Neural cell (in vitro differentiated cells): ENCODE measurements around the gene CBY1. TPM values are rescaled to one million over a fixed set of nuclear protein-coding genes. Genes with fewer than 3 reads are reported as not detected.

Source experiments
- H2AFZ ChIP-seq: fragments of 200-600, 300-800 bp; sonication (generic), shearing (Covaris generic); 2 replicates; pipeline ENCODE4 v1.6.0; 2014; ENCODE audit warnings: low read depth, mild to moderate bottlenecking, antibody characterized with exemption, low read length, moderate library complexity
- H3F3A ChIP-seq: fragments of 200-600 bp; shearing (Covaris generic); 2 replicates; pipeline ENCODE4 v1.6.1; 2016; ENCODE audit warnings: mild to moderate bottlenecking, moderate library complexity, mixed read lengths, antibody characterized with exemption, low read length; ENCODE audit not compliant: insufficient read depth, poor library complexity, severe bottlenecking
- H3K27ac ChIP-seq: fragments of 200-600, 300-800 bp; sonication (generic), shearing (Covaris generic); 2 replicates; pipeline ENCODE4 v1.5.1; 2014; ENCODE audit warnings: mild to moderate bottlenecking, low read length, moderate library complexity
- H3K27me3 ChIP-seq: fragments of 300-800, 200-600 bp; sonication (generic), shearing (Covaris generic); 2 replicates; pipeline ENCODE4 v1.6.0; 2014; ENCODE audit warnings: mild to moderate bottlenecking, low read depth, low read length, moderate library complexity; ENCODE audit not compliant: insufficient read depth
- H3K36me3 ChIP-seq: fragments of 300-800, 200-600 bp; sonication (generic), shearing (Covaris generic); 2 replicates; pipeline ENCODE4 v1.5.1; 2014; ENCODE audit warnings: mild to moderate bottlenecking, antibody characterized with exemption, low read length, moderate library complexity; ENCODE audit not compliant: insufficient read depth
- H3K4me2 ChIP-seq: fragments of 300-800, 200-600 bp; sonication (generic), shearing (Covaris generic); 2 replicates; pipeline ENCODE4 v1.6.0; 2014; ENCODE audit warnings: mild to moderate bottlenecking, low read length
- H3K4me3 ChIP-seq: fragments of 300-800, 200-600 bp; sonication (generic), shearing (Covaris generic); 2 replicates; pipeline ENCODE4 v1.5.1; 2014; ENCODE audit warnings: mild to moderate bottlenecking, low read length, moderate library complexity
- H3K79me2 ChIP-seq: fragments of 200-600 bp; shearing (Covaris generic); replicated peaks from 2 replicates; pipeline ENCODE4 v1.6.0; 2014; ENCODE audit warnings: mild to moderate bottlenecking, low read length, moderate library complexity; ENCODE audit not compliant: insufficient read depth
- H3K9ac ChIP-seq: fragments of 300-800, 200-600 bp; sonication (generic), shearing (Covaris generic); 2 replicates; pipeline ENCODE4 v1.6.1; 2016; ENCODE audit warnings: mild to moderate bottlenecking, low read length, mixed read lengths
- H3K9me2 ChIP-seq: fragments of 200-600 bp; shearing (Covaris generic); 2 replicates; pipeline ENCODE4 v1.6.1; 2016; ENCODE audit warnings: mild to moderate bottlenecking, low read length, mixed read lengths; ENCODE audit not compliant: insufficient read depth
- H3K9me3 ChIP-seq: fragments of 200-600, 300-800 bp; sonication (generic), shearing (Covaris generic); 2 replicates; pipeline ENCODE4 v1.6.1; 2016; ENCODE audit warnings: mild to moderate bottlenecking, mixed run types, low read length, moderate library complexity, mixed read lengths
- H4K20me1 ChIP-seq: fragments of 200-600 bp; shearing (Covaris generic); 2 replicates; pipeline ENCODE4 v1.6.1; 2016; ENCODE audit warnings: mild to moderate bottlenecking, mixed run types; ENCODE audit not compliant: insufficient read depth
- EP300 ChIP-seq: fragments of 450-650 bp; conservative IDR thresholded peaks from 2 replicates; pipeline ENCODE4 v1.6.1; 2014; ENCODE audit warnings: antibody characterized with exemption, mild to moderate bottlenecking, moderate library complexity; ENCODE audit not compliant: poor library complexity, severe bottlenecking
- EZH2 ChIP-seq: fragments of 200-600, 300-800 bp; shearing (Covaris generic), sonication (generic); IDR thresholded peaks from 2 replicates; pipeline ENCODE4 v1.6.1; 2014; ENCODE audit warnings: antibody characterized with exemption, low read length, borderline replicate concordance, mild to moderate bottlenecking; ENCODE audit not compliant: insufficient read depth, poor library complexity, severe bottlenecking
- MXI1 ChIP-seq: fragments of 450-650 bp; conservative IDR thresholded peaks from 2 replicates; pipeline ENCODE4 v1.6.1; 2014; ENCODE audit warnings: antibody characterized with exemption, mild to moderate bottlenecking; ENCODE audit not compliant: poor library complexity, severe bottlenecking
- POLR2AphosphoS5 ChIP-seq: IDR thresholded peaks from 2 replicates; pipeline ENCODE4 v1.6.1; 2012
- RAD21 ChIP-seq: fragments of 450-650 bp; conservative IDR thresholded peaks from 2 replicates; pipeline ENCODE4 v1.6.1; 2014; ENCODE audit warnings: antibody characterized with exemption, mild to moderate bottlenecking, moderate library complexity
- REST ChIP-seq: IDR thresholded peaks from 2 replicates; pipeline ENCODE4 v1.6.1; 2012; ENCODE audit warnings: borderline replicate concordance
- SMC3 ChIP-seq: fragments of 450-650 bp; conservative IDR thresholded peaks from 2 replicates; pipeline ENCODE4 v1.6.1; 2014; ENCODE audit warnings: antibody characterized with exemption, mild to moderate bottlenecking, moderate library complexity; ENCODE audit not compliant: poor library complexity
- TAF1 ChIP-seq: IDR thresholded peaks from 2 replicates; pipeline ENCODE4 v1.6.1; 2012; ENCODE audit warnings: low read depth
- polyA plus RNA-seq: library from polyadenylated mRNA; depleted of rRNA; stranded (reverse); fragments of >200 nt; gene quantifications from 2 replicates; pipeline ENCODE4 v1.2.3, GENCODE V29; 2014
- TF ChIP-seq, protein P1 (sequence below): fragments of 450-650 bp; IDR thresholded peaks from 2 replicates; pipeline ENCODE4 v1.5.1; 2014; ENCODE audit warnings: antibody characterized with exemption, mild to moderate bottlenecking, moderate library complexity; ENCODE audit not compliant: poor library complexity, severe bottlenecking

Gene CBY1
- polyA plus RNA-seq, 1 donor from 2014 or later, result 51.4 TPM

GRCh38 chr22:38706901-38707195 is 50.4 kb downstream of the CBY1 start:
- H3K27ac ChIP-seq, result peak overlapping the region; percentile 74
- H4K20me1 ChIP-seq, result no peaks in the 10 kb centered on the region
- peak overlapping the region; percentile 88 for H3K9ac ChIP-seq
- H3K4me2 ChIP-seq, result peak overlapping the region; percentile 57
- H3K79me2 ChIP-seq, result peaks cover 47% of the 10 kb centered on the region
- no peaks in the 10 kb centered on the region for H3K9me3 ChIP-seq
- H3K36me3 ChIP-seq, result no peaks in the 10 kb centered on the region
- no peaks in the 10 kb centered on the region for H3K9me2 ChIP-seq
- TF ChIP-seq RAD21 (no peak), SMC3 (no peak), TAF1 (no peak), REST (no peak), MXI1 (no peak), EZH2 (no peak), POLR2AphosphoS5 (no peak), EP300 (no peak)
- TF ChIP-seq, protein P1, sequence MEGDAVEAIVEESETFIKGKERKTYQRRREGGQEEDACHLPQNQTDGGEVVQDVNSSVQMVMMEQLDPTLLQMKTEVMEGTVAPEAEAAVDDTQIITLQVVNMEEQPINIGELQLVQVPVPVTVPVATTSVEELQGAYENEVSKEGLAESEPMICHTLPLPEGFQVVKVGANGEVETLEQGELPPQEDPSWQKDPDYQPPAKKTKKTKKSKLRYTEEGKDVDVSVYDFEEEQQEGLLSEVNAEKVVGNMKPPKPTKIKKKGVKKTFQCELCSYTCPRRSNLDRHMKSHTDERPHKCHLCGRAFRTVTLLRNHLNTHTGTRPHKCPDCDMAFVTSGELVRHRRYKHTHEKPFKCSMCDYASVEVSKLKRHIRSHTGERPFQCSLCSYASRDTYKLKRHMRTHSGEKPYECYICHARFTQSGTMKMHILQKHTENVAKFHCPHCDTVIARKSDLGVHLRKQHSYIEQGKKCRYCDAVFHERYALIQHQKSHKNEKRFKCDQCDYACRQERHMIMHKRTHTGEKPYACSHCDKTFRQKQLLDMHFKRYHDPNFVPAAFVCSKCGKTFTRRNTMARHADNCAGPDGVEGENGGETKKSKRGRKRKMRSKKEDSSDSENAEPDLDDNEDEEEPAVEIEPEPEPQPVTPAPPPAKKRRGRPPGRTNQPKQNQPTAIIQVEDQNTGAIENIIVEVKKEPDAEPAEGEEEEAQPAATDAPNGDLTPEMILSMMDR, result no peak
- H3K4me3 ChIP-seq, result peak overlapping the region; percentile 98
- H3F3A ChIP-seq, result no peaks in the 10 kb centered on the region
- H3K27me3 ChIP-seq, result no peaks in the 10 kb centered on the region
- H2AFZ ChIP-seq, result no peak overlapping the region

GRCh38 chr22:38707346-38707745 is 50.9 kb downstream of the CBY1 start:
- Histone ChIP-seq H3K9ac (no peak overlapping the region), H3K4me2 (peak overlapping the region; percentile 57), H2AFZ (no peak overlapping the region), H3K9me3 (no peaks in the 10 kb centered on the region), H3K79me2 (peaks cover 51% of the 10 kb centered on the region), H3K9me2 (no peaks in the 10 kb centered on the region), H3K4me3 (peak overlapping the region; percentile 98), H3F3A (no peaks in the 10 kb centered on the region), H3K27ac (no peak overlapping the region), H4K20me1 (no peaks in the 10 kb centered on the region), H3K36me3 (no peaks in the 10 kb centered on the region), H3K27me3 (no peaks in the 10 kb centered on the region)
- TF ChIP-seq EP300 (no peak), TAF1 (no peak), SMC3 (no peak), REST (no peak), EZH2 (no peak), POLR2AphosphoS5 (no peak), MXI1 (no peak), RAD21 (no peak)
- TF ChIP-seq, protein P1, result no peak
